GM06990 (cell line): ENCODE measurements around the gene FHIP1B.

Experiments used
- DNase-seq: peaks from one replicate; pipeline ENCODE4 v3.0.0-alpha.2; 2011; ENCODE audit not compliant: insufficient read length; ENCODE audit errors: extremely low read depth
- H3K27me3 ChIP-seq: replicated peaks from 2 replicates; pipeline ENCODE4 v1.6.0; 2011; ENCODE audit warnings: low read length; ENCODE audit not compliant: control insufficient read depth, insufficient read depth
- H3K36me3 ChIP-seq: 2 replicates; pipeline ENCODE4 v1.5.1; 2011; ENCODE audit warnings: low read length; ENCODE audit not compliant: control insufficient read depth, insufficient read depth
- H3K4me3 ChIP-seq: replicated peaks from 2 replicates; pipeline ENCODE4 v1.5.1; 2011; ENCODE audit warnings: low read depth, mild to moderate bottlenecking, control low read depth, low read length
- CTCF ChIP-seq: IDR thresholded peaks from 2 replicates; pipeline ENCODE4 v1.5.1; 2011; ENCODE audit warnings: low read length, control low read depth, mild to moderate bottlenecking, inconsistent platforms; ENCODE audit not compliant: insufficient read depth, poor library complexity, severe bottlenecking

Gene FHIP1B

GRCh38 chr11:6245536-6245935, 11.1 kb upstream of the FHIP1B start:
- TF ChIP-seq CTCF, result no peak

GRCh38 chr11:6241316-6241715, 6.9 kb upstream of the FHIP1B start:
- H3K4me3 ChIP-seq, result no peak overlapping the region
- no peaks in the 10 kb centered on the region for H3K36me3 ChIP-seq
- no peak for TF ChIP-seq CTCF
- DNase-seq, result no peak
- H3K27me3 ChIP-seq, result no peaks in the 10 kb centered on the region

More at GRCh38 chr11:6245536-6245935, 11.1 kb upstream of the FHIP1B start:
- no peak overlapping the region for H3K4me3 ChIP-seq
- H3K36me3 ChIP-seq, result no peaks in the 10 kb centered on the region
- no peak for DNase-seq
- no peaks in the 10 kb centered on the region for H3K27me3 ChIP-seq

- DNase-seq, result no peak
- no peak for TF ChIP-seq CTCF
- Histone ChIP-seq H3K27me3 (no peaks in the 10 kb centered on the region), H3K36me3 (no peaks in the 10 kb centered on the region), H3K4me3 (no peak overlapping the region)
Observed at GRCh38 chr11:6240781-6241180, 6.3 kb upstream of the FHIP1B start.

- no peak for DNase-seq
- Histone ChIP-seq H3K36me3 (no peaks in the 10 kb centered on the region), H3K27me3 (no peaks in the 10 kb centered on the region), H3K4me3 (no peak overlapping the region)
- TF ChIP-seq CTCF, result no peak
Observed at GRCh38 chr11:6240139-6240538, 5.7 kb upstream of the FHIP1B start.

GRCh38 chr11:6238902-6239301, 4.5 kb upstream of the FHIP1B start, which contains the start of gene CNGA4:
Gene CNGA4 (plus strand): TSS chr11:6239089. CDS start chr11:6239207, 118 bp downstream.
- no peak within 1 kb of the TSS for H3K4me3 ChIP-seq
- H3K27me3 ChIP-seq, result no peaks in the 10 kb centered on the region
- DNase-seq, result no peak
- TF ChIP-seq CTCF, result no peak
- no peaks in the 10 kb centered on the region for H3K36me3 ChIP-seq

- Histone ChIP-seq H3K4me3 (no peak overlapping the region), H3K27me3 (no peaks in the 10 kb centered on the region), H3K36me3 (no peaks in the 10 kb centered on the region)
- no peak for DNase-seq
- TF ChIP-seq CTCF, result no peak
Observed at GRCh38 chr11:6237761-6238302, 3.4 kb upstream of the FHIP1B start.
